ENCODE results near the gene KLF1. TPM values are rescaled to one million over a fixed set of nuclear protein-coding genes. Genes with fewer than 3 reads are reported as not detected.
A peak's percentile ranks its signal among the peaks of the same experiment; 100 is the strongest.
"Not testable (repeated sequence)": the region's sequence is repeated elsewhere in the genome, so short reads cannot be mapped to it uniquely, and the experiment has no call there.

The KLF1 gene
- total RNA-seq, 4 donors from 2014 or later, result not detected

DNA sequence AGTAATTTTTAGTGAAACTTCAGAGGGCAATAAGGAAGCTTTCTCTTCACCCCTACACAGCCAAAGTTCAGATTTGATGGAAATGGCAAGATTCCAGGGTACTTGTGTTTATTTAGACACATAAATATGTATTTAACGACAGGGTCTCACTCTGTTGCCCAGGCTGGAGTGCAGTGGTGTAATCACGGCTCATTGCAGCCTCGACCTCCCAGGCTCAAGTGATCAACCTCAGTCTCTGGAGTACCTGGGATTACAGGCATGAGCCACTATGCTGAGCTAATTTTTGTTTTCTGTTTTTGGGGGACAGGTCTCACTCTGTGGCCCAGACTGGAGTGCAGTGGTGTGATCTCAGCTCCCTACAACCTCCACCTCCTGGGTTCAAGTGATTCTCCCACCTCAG, 34.0 kb upstream of the KLF1 start:
- Histone ChIP-seq H3K4me3 (no peak overlapping the region), H3K4me1 (peaks cover 4% of the 10 kb centered on the region in 2 donors), H3K27ac (no peak overlapping the region), H3K27me3 (no peaks in the 10 kb centered on the region), H3K36me3 (peaks cover 0 to 40% of the 10 kb centered on the region in 2 donors), H3K9me3 (no peaks in the 10 kb centered on the region)
- ATAC-seq, result no peak
- intact Hi-C loops (cut with DNase I; ENCODE audit: low total_unique reads) (no loop called here), in situ Hi-C loops (cut with MboI; ENCODE audit: low sequenced_read_pairs in 4 of 4) (no loop called here)
- DNase-seq, result no peak
- TF ChIP-seq POLR2A (IDR thresholded peaks at IDR 0.05) (no peak), CTCF (IDR thresholded peaks at IDR 0.05 in 4 of 5, conservative IDR thresholded peaks at IDR 0.05 in 1 of 5) (no peak)

- Histone ChIP-seq H3K36me3 (peaks cover 0 to 12% of the 10 kb centered on the region in 2 donors), H3K27ac (no peak overlapping the region), H3K4me3 (no peak overlapping the region), H3K4me1 (peaks cover 6 to 9% of the 10 kb centered on the region in 2 donors), H3K9me3 (no peaks in the 10 kb centered on the region), H3K27me3 (no peaks in the 10 kb centered on the region)
- in situ Hi-C loops (cut with MboI; ENCODE audit: low sequenced_read_pairs in 4 of 4), result no loop called here
- TF ChIP-seq POLR2A (IDR thresholded peaks at IDR 0.05), result no peak
- TF ChIP-seq CTCF (IDR thresholded peaks at IDR 0.05 in 4 of 5, conservative IDR thresholded peaks at IDR 0.05 in 1 of 5), result no peak
- ATAC-seq (no peak), DNase-seq (no peak)
- intact Hi-C loops (cut with DNase I; ENCODE audit: low total_unique reads), result loop anchor here (2.0 kb wide), 1 partner anchor 15 kb away; the partner anchor contains the start of gene FARSA
These were observed 31.3 kb upstream of the KLF1 start for GRCh38 chr19:12918253-12918652.

DNA sequence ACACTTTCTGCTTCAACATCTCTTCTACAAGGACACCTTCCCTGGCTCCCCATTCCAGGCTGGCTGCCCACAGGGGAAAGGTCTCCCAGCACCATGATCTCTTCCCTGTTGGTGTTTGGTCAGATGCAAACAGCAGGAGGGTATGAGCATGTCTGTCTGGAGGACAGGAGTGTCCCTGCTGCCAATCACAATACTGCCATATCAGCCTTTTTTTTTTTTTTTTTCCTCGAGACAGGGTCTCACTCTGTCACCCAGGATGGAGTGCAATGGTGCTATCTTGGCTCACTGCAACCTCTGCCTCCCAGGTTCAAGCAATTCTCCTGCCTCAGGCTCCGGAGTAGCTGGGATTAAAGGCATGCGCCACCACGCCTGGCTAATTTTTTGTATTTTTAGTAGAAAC, 28.9 kb upstream of the KLF1 start:
- H3K4me1 ChIP-seq, result peaks cover 16 to 18% of the 10 kb centered on the region in 2 donors
- H3K36me3 ChIP-seq; DNase-seq; H3K9me3 ChIP-seq; H3K27me3 ChIP-seq; H3K4me3 ChIP-seq; ATAC-seq; in situ Hi-C loops (cut with MboI; ENCODE audit: low sequenced_read_pairs in 4 of 4); H3K27ac ChIP-seq; intact Hi-C loops (cut with DNase I; ENCODE audit: low total_unique reads): not testable (repeated sequence)

- H3K4me1 ChIP-seq, result peaks cover 16 to 18% of the 10 kb centered on the region in 2 donors
- ATAC-seq (peak in 1 of 2 donors; percentile 48), DNase-seq (peak in 1 of 2 donors; percentile 28)
- H3K36me3 ChIP-seq, result no peaks in the 10 kb centered on the region
- in situ Hi-C loops (cut with MboI; ENCODE audit: low sequenced_read_pairs in 4 of 4) (no loop called here), intact Hi-C loops (cut with DNase I; ENCODE audit: low total_unique reads) (no loop called here)
- no peaks in the 10 kb centered on the region for H3K9me3 ChIP-seq
- H3K4me3 ChIP-seq, result no peak overlapping the region
- TF ChIP-seq CTCF (IDR thresholded peaks at IDR 0.05 in 4 of 5, conservative IDR thresholded peaks at IDR 0.05 in 1 of 5) (no peak), POLR2A (IDR thresholded peaks at IDR 0.05) (no peak)
- peak overlapping the region in 3 of 4 donors; percentile 66 to 71 (median 67) for H3K27ac ChIP-seq
- no peaks in the 10 kb centered on the region for H3K27me3 ChIP-seq
These were observed 27.1 kb upstream of the KLF1 start for GRCh38 chr19:12913851-12914690.

DNA sequence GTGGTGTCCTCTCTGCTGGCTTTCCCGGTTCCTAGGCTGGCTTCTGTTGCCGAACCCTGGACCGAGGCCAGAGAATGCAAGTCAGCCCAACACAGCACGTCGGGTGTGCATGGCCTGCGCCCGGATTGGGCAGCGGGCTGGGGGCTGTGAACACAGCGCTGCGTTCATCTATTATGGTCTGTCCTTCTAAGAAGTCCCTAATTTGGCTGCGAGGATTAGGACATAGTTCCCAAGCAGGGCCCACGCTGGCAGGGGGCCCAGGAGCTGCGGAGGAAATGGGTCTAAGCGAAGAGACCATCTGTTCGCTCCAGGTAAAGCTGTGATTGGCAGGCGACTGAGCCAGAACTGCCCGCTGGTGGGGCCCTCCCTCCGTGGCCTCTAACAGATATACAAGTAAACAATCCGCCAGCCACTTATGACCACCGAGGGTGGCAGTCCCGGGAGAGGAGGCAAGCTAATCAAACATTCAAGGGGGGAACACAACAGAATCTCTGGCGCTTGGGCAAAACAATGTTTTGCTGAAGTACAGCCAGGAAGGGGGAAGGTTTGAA, 26.1 kb upstream of the KLF1 start:
- peak; percentile 52 to 75 for ATAC-seq
- intact Hi-C loops (cut with DNase I; ENCODE audit: low total_unique reads), result no loop called here
- TF ChIP-seq CTCF (IDR thresholded peaks at IDR 0.05 in 4 of 5, conservative IDR thresholded peaks at IDR 0.05 in 1 of 5) (no peak), POLR2A (IDR thresholded peaks at IDR 0.05) (no peak)
- H3K27ac ChIP-seq, result peak overlapping the region; percentile 34 to 71 (median 66)
- H3K9me3 ChIP-seq, result no peaks in the 10 kb centered on the region
- in situ Hi-C loops (cut with MboI; ENCODE audit: low sequenced_read_pairs in 4 of 4), result no loop called here
- peak in 1 of 2 donors; percentile 60 for DNase-seq
- H3K4me1 ChIP-seq, result peaks cover 12 to 14% of the 10 kb centered on the region in 2 donors
- H3K4me3 ChIP-seq, result peak overlapping the region; percentile 18 to 47 (median 40)
- no peaks in the 10 kb centered on the region for H3K27me3 ChIP-seq
- no peaks in the 10 kb centered on the region for H3K36me3 ChIP-seq
